Activated CD4-positive, alpha-beta memory T cell treated with anti-CD3 and anti-CD28 coated beads for 36 hours (primary cell): ENCODE measurements around the gene XYLT1. TPM values are rescaled to one million over a fixed set of nuclear protein-coding genes. Genes with fewer than 3 reads are reported as not detected.
A peak's percentile ranks its signal among the peaks of the same experiment; 100 is the strongest.

Source experiments
- CTCF ChIA-PET: fragments of 350-600 bp; sonication (Branson Sonifier 250); formaldehyde crosslinking; loops from one replicate; lab custom pipeline; 2021; ENCODE audit warnings: antibody characterized with exemption, inconsistent platforms; lab: Charles Lee
- POLR2A ChIA-PET: fragments of 350-600 bp; sonication (Branson Sonifier 250); formaldehyde crosslinking; loops from one replicate; lab custom pipeline; 2021; ENCODE audit warnings: antibody characterized with exemption; lab: Charles Lee
- DNase-seq: peaks from one replicate; pipeline ENCODE4 v3.0.0-alpha.2; 2020
- H3K27ac Mint-ChIP-seq: one replicate; pipeline ENCODE4 v1.8.0; 2021; ENCODE audit warnings: mixed read lengths
- H3K27me3 Mint-ChIP-seq: one replicate; pipeline ENCODE4 v1.8.0; 2021; ENCODE audit warnings: mixed read lengths
- H3K36me3 Mint-ChIP-seq: one replicate; pipeline ENCODE4 v1.8.0; 2021; ENCODE audit warnings: mixed read lengths
- H3K4me1 Mint-ChIP-seq: one replicate; pipeline ENCODE4 v1.8.0; 2021; ENCODE audit warnings: low read depth, mixed read lengths
- H3K4me3 Mint-ChIP-seq: one replicate; pipeline ENCODE4 v1.8.0; 2021; ENCODE audit warnings: mild to moderate bottlenecking, mixed read lengths
- H3K9me3 Mint-ChIP-seq: one replicate; pipeline ENCODE4 v1.8.0; 2021; ENCODE audit warnings: mixed read lengths
- intact Hi-C: fragments of 100-400 bp; cut with micrococcal nuclease; formaldehyde crosslinking; loops from one replicate; pipeline ENCODE4 v1.15.1; 2023
- total RNA-seq, 2 experiments: library from RNA; stranded (reverse); gene quantifications; one replicate each; pipeline ENCODE4 v1.2.3, GENCODE V29; 2021

XYLT1 gene, protein sequence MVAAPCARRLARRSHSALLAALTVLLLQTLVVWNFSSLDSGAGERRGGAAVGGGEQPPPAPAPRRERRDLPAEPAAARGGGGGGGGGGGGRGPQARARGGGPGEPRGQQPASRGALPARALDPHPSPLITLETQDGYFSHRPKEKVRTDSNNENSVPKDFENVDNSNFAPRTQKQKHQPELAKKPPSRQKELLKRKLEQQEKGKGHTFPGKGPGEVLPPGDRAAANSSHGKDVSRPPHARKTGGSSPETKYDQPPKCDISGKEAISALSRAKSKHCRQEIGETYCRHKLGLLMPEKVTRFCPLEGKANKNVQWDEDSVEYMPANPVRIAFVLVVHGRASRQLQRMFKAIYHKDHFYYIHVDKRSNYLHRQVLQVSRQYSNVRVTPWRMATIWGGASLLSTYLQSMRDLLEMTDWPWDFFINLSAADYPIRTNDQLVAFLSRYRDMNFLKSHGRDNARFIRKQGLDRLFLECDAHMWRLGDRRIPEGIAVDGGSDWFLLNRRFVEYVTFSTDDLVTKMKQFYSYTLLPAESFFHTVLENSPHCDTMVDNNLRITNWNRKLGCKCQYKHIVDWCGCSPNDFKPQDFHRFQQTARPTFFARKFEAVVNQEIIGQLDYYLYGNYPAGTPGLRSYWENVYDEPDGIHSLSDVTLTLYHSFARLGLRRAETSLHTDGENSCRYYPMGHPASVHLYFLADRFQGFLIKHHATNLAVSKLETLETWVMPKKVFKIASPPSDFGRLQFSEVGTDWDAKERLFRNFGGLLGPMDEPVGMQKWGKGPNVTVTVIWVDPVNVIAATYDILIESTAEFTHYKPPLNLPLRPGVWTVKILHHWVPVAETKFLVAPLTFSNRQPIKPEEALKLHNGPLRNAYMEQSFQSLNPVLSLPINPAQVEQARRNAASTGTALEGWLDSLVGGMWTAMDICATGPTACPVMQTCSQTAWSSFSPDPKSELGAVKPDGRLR
- total RNA-seq = 1 to 10 TPM; 6.2 to 6.8 TPM

GRCh38 chr16:17470908-17471718 lies at the start of gene XYLT1:
XYLT1 (minus strand) TSS chr16:17470960; CDS start chr16:17470796, 164 bp downstream.
- intact Hi-C loops = loop anchor here (2.0 to 10.0 kb wide), 4 partner anchors 54 to 606 kb away; no protein-coding TSS in a partner anchor
- peak; percentile 67 for DNase-seq
- Mint-ChIP-seq H3K9me3 (no peaks in the 10 kb centered on the region), H3K36me3 (no peaks in the 10 kb centered on the region), H3K27ac (peak within 1 kb of the TSS; percentile 36), H3K4me1 (peaks cover 55% of the 10 kb centered on the region), H3K4me3 (peak within 1 kb of the TSS; percentile 86), H3K27me3 (peaks cover 3% of the 10 kb centered on the region)
- POLR2A ChIA-PET = no interaction called here
- CTCF ChIA-PET = no interaction called here

- H3K27me3 Mint-ChIP-seq = peaks cover 17% of the 10 kb centered on the region
- ChIA-PET CTCF (no interaction called here), POLR2A (no interaction called here)
Measured at GRCh38 chr16:17520111-17520510, 49.4 kb upstream of the XYLT1 start.

DNA sequence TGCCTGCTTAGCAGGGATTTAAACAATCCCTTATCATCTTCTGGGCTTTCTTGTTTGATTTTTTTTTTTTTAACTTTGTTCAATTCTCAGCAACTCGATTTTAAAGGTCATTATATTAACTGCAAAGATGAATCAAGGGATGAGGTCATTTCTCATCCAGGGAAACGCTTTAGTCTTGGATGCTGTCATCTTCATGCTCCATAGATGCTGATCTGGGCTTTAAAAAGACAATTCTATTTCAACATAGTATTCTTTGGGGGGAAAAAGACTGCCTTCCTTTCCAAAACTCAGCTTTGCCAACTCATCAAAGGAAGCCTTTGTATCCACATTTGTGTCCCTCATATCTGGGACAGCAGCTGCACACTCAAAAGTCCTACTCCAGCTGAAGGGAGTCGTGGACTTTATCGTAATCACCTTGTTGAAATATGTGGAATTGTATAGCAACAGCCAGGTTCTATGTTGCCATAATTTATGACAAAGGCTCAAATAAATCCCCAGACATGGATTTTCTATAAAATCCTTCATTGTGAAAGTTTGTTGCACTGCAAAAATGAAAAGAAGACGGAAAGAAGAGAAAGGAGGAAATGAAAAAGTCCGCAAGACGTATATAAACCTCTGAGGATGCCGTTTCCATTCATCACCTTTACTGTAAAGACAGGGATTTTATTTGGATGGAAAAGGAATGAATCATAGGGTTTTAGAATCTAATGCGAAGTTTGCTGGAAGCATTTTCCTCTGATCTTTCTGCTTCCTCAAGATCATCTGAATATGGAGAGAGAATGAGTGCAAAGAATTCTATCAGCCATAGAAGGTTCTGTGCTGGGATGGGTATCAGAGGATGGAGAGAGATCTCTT lies 48.6 kb upstream of the XYLT1 start:
- no peak overlapping the region for H3K4me3 Mint-ChIP-seq
- H3K27ac Mint-ChIP-seq = no peak overlapping the region
- ChIA-PET CTCF (no interaction called here), POLR2A (no interaction called here)
- H3K27me3 Mint-ChIP-seq = peaks cover 17% of the 10 kb centered on the region
- no peaks in the 10 kb centered on the region for H3K36me3 Mint-ChIP-seq
- no peak for DNase-seq
- H3K9me3 Mint-ChIP-seq = no peaks in the 10 kb centered on the region
- intact Hi-C loops = no loop called here
- no peaks in the 10 kb centered on the region for H3K4me1 Mint-ChIP-seq

More at GRCh38 chr16:17520111-17520510, 49.4 kb upstream of the XYLT1 start:
- Mint-ChIP-seq H3K4me1 (no peaks in the 10 kb centered on the region), H3K4me3 (no peak overlapping the region), H3K27ac (no peak overlapping the region), H3K36me3 (no peaks in the 10 kb centered on the region), H3K9me3 (no peaks in the 10 kb centered on the region)
- DNase-seq = no peak
- intact Hi-C loops = no loop called here

- H3K27ac Mint-ChIP-seq = no peak overlapping the region
- H3K36me3 Mint-ChIP-seq = no peaks in the 10 kb centered on the region
- ChIA-PET CTCF (no interaction called here), POLR2A (no interaction called here)
- no peaks in the 10 kb centered on the region for H3K4me1 Mint-ChIP-seq
- no peak for DNase-seq
- peaks cover 19% of the 10 kb centered on the region for H3K27me3 Mint-ChIP-seq
- intact Hi-C loops = no loop called here
- no peaks in the 10 kb centered on the region for H3K9me3 Mint-ChIP-seq
- H3K4me3 Mint-ChIP-seq = no peak overlapping the region
Measured at GRCh38 chr16:17518441-17518840, 47.7 kb upstream of the XYLT1 start.

- no peaks in the 10 kb centered on the region for H3K36me3 Mint-ChIP-seq
- H3K27ac Mint-ChIP-seq = no peak overlapping the region
- H3K27me3 Mint-ChIP-seq = peaks cover 19% of the 10 kb centered on the region
- H3K9me3 Mint-ChIP-seq = no peaks in the 10 kb centered on the region
- no peaks in the 10 kb centered on the region for H3K4me1 Mint-ChIP-seq
- no peak overlapping the region for H3K4me3 Mint-ChIP-seq
- CTCF ChIA-PET = no interaction called here
- intact Hi-C loops = no loop called here
- POLR2A ChIA-PET = interaction anchor here (0.8 kb wide), 1 partner anchor 26 kb away, joined by 3 read pairs; no protein-coding TSS in a partner anchor
- no peak for DNase-seq
Measured at GRCh38 chr16:17515421-17516210, 44.9 kb upstream of the XYLT1 start.

- H3K27ac Mint-ChIP-seq = no peak overlapping the region
- POLR2A ChIA-PET = no interaction called here
Measured at GRCh38 chr16:17512636-17513220, 42.0 kb upstream of the XYLT1 start.

DNA sequence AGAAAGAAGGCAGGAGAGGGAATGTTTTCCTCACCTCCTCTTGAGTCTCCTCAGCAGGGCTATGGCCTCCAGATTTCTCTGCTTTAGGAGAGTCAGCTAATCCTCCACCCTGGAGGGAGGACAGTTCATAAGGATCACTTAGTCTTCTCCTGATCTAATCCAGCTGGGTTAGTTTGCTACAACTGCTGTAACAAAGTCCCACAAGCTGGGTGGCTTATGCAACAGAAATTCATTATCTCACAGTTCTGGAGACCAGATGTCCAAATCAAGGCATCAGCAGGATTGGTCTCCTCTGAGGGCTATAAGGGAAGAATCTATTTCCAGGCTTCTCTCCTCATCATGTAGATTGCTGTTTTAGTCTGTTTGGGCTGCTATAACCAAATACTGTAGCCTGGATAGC lies 40.6 kb upstream of the XYLT1 start:
- CTCF ChIA-PET = no interaction called here
- intact Hi-C loops = no loop called here
- Mint-ChIP-seq H3K4me3 (no peak overlapping the region), H3K27ac (no peak overlapping the region), H3K27me3 (peaks cover 6% of the 10 kb centered on the region), H3K4me1 (no peaks in the 10 kb centered on the region), H3K9me3 (peaks cover 16% of the 10 kb centered on the region), H3K36me3 (peaks cover 2% of the 10 kb centered on the region)
- POLR2A ChIA-PET = no interaction called here
- DNase-seq = no peak

More at GRCh38 chr16:17512636-17513220, 42.0 kb upstream of the XYLT1 start:
- Mint-ChIP-seq H3K27me3 (peaks cover 9% of the 10 kb centered on the region), H3K36me3 (peaks cover 2% of the 10 kb centered on the region), H3K4me3 (no peak overlapping the region), H3K9me3 (peaks cover 12% of the 10 kb centered on the region), H3K4me1 (no peaks in the 10 kb centered on the region)
- no peak for DNase-seq
- CTCF ChIA-PET = no interaction called here
- intact Hi-C loops = no loop called here

DNA sequence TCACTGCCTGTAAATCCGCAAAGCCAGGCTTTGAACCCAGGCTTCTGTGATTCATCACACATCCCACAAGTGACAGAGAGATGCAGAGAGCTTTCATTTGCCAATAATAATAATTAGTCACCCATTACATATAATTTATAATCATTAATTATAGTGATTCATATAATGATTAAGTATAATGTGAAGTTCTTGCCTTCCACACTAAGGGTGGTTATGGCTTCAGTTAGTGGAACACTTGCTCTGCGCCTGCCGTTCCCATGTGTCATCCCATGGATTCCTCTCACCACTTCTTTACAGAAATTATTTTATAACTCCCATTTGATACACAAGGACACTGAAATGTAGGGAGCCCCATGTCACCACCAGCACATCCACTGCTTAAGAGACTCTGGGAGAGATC lies 39.8 kb upstream of the XYLT1 start:
- H3K4me3 Mint-ChIP-seq = no peak overlapping the region
- H3K27me3 Mint-ChIP-seq = peaks cover 5% of the 10 kb centered on the region
- H3K27ac Mint-ChIP-seq = no peak overlapping the region
- CTCF ChIA-PET = no interaction called here
- intact Hi-C loops = no loop called here
- no peaks in the 10 kb centered on the region for H3K4me1 Mint-ChIP-seq
- H3K36me3 Mint-ChIP-seq = peaks cover 2% of the 10 kb centered on the region
- DNase-seq = no peak
- H3K9me3 Mint-ChIP-seq = peaks cover 16% of the 10 kb centered on the region
- POLR2A ChIA-PET = no interaction called here

GRCh38 chr16:17509194-17509593 lies 38.4 kb upstream of the XYLT1 start:
- no peak for DNase-seq
- H3K36me3 Mint-ChIP-seq = peaks cover 2% of the 10 kb centered on the region
- H3K27me3 Mint-ChIP-seq = peaks cover 4% of the 10 kb centered on the region
- POLR2A ChIA-PET = interaction anchor here (1.0 kb wide), 1 partner anchor 31 kb away, joined by 3 read pairs; no protein-coding TSS in a partner anchor
- no peak overlapping the region for H3K27ac Mint-ChIP-seq
- peaks cover 16% of the 10 kb centered on the region for H3K9me3 Mint-ChIP-seq
- CTCF ChIA-PET = no interaction called here
- H3K4me3 Mint-ChIP-seq = no peak overlapping the region
- H3K4me1 Mint-ChIP-seq = no peaks in the 10 kb centered on the region
- intact Hi-C loops = no loop called here

DNA sequence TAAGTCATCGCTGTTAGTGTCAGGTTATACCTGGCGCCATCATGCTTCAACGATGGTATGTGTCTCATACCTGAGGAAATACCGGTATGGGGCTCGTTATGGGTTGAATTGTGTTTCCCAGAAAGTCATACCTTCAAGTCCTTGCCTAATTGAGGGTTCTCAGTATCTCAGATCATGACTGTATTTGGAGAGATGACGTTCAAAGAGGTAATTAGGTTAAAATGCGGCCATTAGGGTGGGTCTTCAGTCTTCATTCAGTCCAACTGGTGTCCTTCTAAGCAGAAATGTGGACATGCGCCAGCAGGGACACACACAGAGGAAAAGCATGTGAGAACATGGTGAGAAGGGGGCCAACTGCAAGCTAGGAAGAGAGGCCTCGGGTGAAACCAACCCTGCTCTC lies 37.5 kb upstream of the XYLT1 start:
- peaks cover 3% of the 10 kb centered on the region for H3K27me3 Mint-ChIP-seq
- DNase-seq = no peak
- ChIA-PET POLR2A (no interaction called here), CTCF (no interaction called here)
- peaks cover 2% of the 10 kb centered on the region for H3K36me3 Mint-ChIP-seq
- H3K4me1 Mint-ChIP-seq = no peaks in the 10 kb centered on the region
- H3K27ac Mint-ChIP-seq = no peak overlapping the region
- no peak overlapping the region for H3K4me3 Mint-ChIP-seq
- peaks cover 16% of the 10 kb centered on the region for H3K9me3 Mint-ChIP-seq
- intact Hi-C loops = no loop called here
